ENCODE measurements around the gene ZNF555.

ZNF555 gene

GRCh38 chr19:2827022-2827421 lies 14.3 kb upstream of the ZNF555 start:
- DNase-seq: no peak

GRCh38 chr19:2827840-2828489 lies 13.3 kb upstream of the ZNF555 start:
- DNase-seq: no peak

GRCh38 chr19:2834294-2834871 lies 6.9 kb upstream of the ZNF555 start:
- no peak for DNase-seq

- DNase-seq: no peak
Observed at GRCh38 chr19:2837430-2837829, 3.8 kb upstream of the ZNF555 start.

- no peak for DNase-seq
Observed at GRCh38 chr19:2841855-2842574, 740 bp downstream of the ZNF555 start.

GRCh38 chr19:2845107-2845506 lies 3.8 kb downstream of the ZNF555 start:
- no peak for DNase-seq

GRCh38 chr19:2846180-2846894 lies 5.1 kb downstream of the ZNF555 start:
- DNase-seq: no peak

- no peak for DNase-seq
Observed at GRCh38 chr19:2847507-2847906, 6.2 kb downstream of the ZNF555 start.

GRCh38 chr19:2848616-2849015 lies 7.3 kb downstream of the ZNF555 start:
- DNase-seq: no peak

- no peak for DNase-seq
Observed at GRCh38 chr19:2850256-2850925, 9.1 kb downstream of the ZNF555 start.

GRCh38 chr19:2852598-2852997 lies 11.3 kb downstream of the ZNF555 start:
- DNase-seq: no peak

- no peak for DNase-seq
Observed at GRCh38 chr19:2853015-2853606, 11.8 kb downstream of the ZNF555 start.

- no peak for DNase-seq
Observed at GRCh38 chr19:2854849-2855248, 13.6 kb downstream of the ZNF555 start.

- no peak for DNase-seq
Observed at GRCh38 chr19:2856457-2857050, 15.3 kb downstream of the ZNF555 start.

- DNase-seq: no peak
Observed at GRCh38 chr19:2858864-2859263, 17.6 kb downstream of the ZNF555 start.

GRCh38 chr19:2863816-2864215 lies 22.5 kb downstream of the ZNF555 start:
- no peak for DNase-seq

GRCh38 chr19:2865334-2866100 lies 24.2 kb downstream of the ZNF555 start:
- DNase-seq: no peak

- no peak for DNase-seq
Observed at GRCh38 chr19:2866495-2867024, 25.3 kb downstream of the ZNF555 start.

GRCh38 chr19:2867025-2867991 lies 26.0 kb downstream of the ZNF555 start, which contains the start of gene ZNF556:
TSS of gene ZNF556 (plus strand) at chr19:2867335. CDS start at chr19:2867422, 87 bp downstream.
- DNase-seq: no peak

GRCh38 chr19:2869618-2870017 lies 28.3 kb downstream of the ZNF555 start:
- no peak for DNase-seq

Measured in activated CD8-positive, alpha-beta memory T cell treated with anti-CD3 and anti-CD28 coated beads, Interleukin-2, amount 50 U/mL, for 4 hours (primary cell).